SJSA1 (cell line): ENCODE data around the gene CD58. TPM values are rescaled to one million over a fixed set of nuclear protein-coding genes. Genes with fewer than 3 reads are reported as not detected.
"Not testable (repeated sequence)": the region's sequence is repeated elsewhere in the genome, so short reads cannot be mapped to it uniquely, and the experiment has no call there.

Experiments used
- DNase-seq, 2 experiments: peaks; one replicate each; pipeline ENCODE4 v3.0.0-alpha.2; 2015 to 2020; ENCODE audit warnings: low spot score in 2 of 2, low read depth in 1 of 2
- H3K27ac ChIP-seq: fragments of 250-450 bp; sonication (Bioruptor Pico); 2 replicates; pipeline ENCODE4 v1.5.1; 2020; ENCODE audit warnings: mild to moderate bottlenecking, moderate library complexity
- H3K27me3 ChIP-seq: fragments of 250-450 bp; sonication (Bioruptor Pico); replicated peaks from 2 replicates; pipeline ENCODE4 v1.5.1; 2020; ENCODE audit warnings: mild to moderate bottlenecking, moderate library complexity
- H3K36me3 ChIP-seq: fragments of 250-450 bp; sonication (Bioruptor Pico); 2 replicates; pipeline ENCODE4 v1.5.1; 2020; ENCODE audit warnings: mild to moderate bottlenecking
- H3K4me1 ChIP-seq: fragments of 250-450 bp; sonication (Bioruptor Pico); replicated peaks from 2 replicates; pipeline ENCODE4 v1.6.1; 2021; ENCODE audit warnings: mild to moderate bottlenecking
- H3K4me3 ChIP-seq: fragments of 250-450 bp; sonication (Bioruptor Pico); 2 replicates; pipeline ENCODE4 v1.5.1; 2020; ENCODE audit warnings: mild to moderate bottlenecking
- H3K9me3 ChIP-seq: fragments of 250-450 bp; sonication (Bioruptor Pico); replicated peaks from 2 replicates; pipeline ENCODE4 v1.5.1; 2020; ENCODE audit warnings: mild to moderate bottlenecking
- total RNA-seq: library from RNA; depleted of rRNA; stranded (reverse); fragments of >200 nt; shearing (Covaris generic); gene quantifications from 2 replicates; pipeline ENCODE4 v1.2.3, GENCODE V29; 2014; rRNA removed

Gene CD58, protein sequence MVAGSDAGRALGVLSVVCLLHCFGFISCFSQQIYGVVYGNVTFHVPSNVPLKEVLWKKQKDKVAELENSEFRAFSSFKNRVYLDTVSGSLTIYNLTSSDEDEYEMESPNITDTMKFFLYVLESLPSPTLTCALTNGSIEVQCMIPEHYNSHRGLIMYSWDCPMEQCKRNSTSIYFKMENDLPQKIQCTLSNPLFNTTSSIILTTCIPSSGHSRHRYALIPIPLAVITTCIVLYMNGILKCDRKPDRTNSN
- total RNA-seq = 3.3 and 23.2 TPM in 2 replicates

DNA sequence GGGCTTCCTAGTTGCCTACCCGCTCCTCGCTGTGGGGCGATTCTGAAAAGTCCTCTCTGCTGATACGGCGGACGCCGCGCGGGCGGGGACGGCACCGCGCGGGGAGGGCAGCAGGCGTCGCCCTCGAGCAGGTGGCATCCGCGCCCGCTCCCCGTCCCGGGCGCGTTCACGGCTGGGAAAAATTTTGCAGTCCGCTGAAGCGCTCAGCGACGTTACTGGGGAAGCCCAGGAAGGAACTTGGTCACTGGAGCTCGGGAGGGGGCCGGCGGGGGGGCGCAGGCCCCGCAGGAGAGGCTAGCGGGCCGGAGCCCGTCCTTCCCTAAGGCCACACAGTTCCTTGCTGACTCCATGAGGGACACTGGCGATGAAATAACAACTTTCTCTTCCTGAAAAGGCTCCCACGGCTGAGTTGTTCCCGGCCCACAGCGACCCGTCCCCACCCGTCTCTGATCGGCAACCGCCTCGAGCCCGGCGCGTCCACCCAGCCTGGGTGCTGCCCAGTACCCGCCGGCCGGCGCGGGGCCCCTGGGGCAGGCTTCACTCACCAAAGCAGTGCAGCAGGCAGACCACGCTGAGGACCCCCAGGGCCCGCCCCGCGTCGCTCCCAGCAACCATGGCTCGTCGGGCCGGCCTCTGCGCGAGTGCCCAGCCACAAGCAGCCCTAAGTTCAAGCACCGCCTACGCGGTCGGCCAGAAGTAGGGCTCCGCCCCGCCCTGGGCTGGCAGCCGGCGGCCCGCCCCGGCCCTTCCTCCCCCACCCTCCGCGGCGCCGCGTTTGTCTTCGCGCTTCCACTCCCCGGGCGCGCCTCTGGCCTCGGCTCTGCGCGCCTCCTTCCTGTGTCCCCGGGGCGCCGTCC lies at the start of gene CD58:
Gene CD58 (minus strand): TSS at position 669 of the 857 bp plus-strand sequence. CDS start 54 bp downstream, at position 615.
- Histone ChIP-seq H3K9me3 (no peaks in the 10 kb centered on the region), H3K4me1 (peaks cover 15% of the 10 kb centered on the region)
- peak; percentile 84 to 86 for DNase-seq

DNA sequence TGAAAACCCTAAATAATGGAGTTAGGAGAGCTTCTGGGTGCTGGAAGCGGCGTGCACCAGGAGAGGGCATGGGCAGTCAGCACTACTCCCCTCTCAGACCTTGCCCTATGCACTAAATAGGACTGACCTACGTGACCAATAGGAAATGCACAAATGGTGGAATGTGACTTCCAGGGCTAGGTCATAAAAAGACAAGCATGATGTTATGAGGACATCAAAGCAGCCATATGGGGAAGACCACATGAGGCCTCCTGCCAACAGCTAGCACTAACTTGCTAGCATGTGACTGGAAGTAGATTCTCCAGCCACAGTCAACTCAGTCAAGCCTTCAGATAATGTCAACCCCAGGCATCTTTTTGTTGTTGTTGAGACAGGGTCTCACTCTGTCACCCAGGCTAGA lies 49.6 kb upstream of the CD58 start:
- not testable (repeated sequence) for H3K4me1 ChIP-seq, DNase-seq, H3K9me3 ChIP-seq, H3K27me3 ChIP-seq, H3K36me3 ChIP-seq, H3K4me3 ChIP-seq, H3K27ac ChIP-seq

More for the DNA sequence above, at the start of gene CD58:
- Histone ChIP-seq H3K27ac (peak within 1 kb of the TSS; percentile 71), H3K4me3 (peak within 1 kb of the TSS; percentile 80), H3K27me3 (no peaks in the 10 kb centered on the region), H3K36me3 (peaks cover 7% of the 10 kb centered on the region)

DNA sequence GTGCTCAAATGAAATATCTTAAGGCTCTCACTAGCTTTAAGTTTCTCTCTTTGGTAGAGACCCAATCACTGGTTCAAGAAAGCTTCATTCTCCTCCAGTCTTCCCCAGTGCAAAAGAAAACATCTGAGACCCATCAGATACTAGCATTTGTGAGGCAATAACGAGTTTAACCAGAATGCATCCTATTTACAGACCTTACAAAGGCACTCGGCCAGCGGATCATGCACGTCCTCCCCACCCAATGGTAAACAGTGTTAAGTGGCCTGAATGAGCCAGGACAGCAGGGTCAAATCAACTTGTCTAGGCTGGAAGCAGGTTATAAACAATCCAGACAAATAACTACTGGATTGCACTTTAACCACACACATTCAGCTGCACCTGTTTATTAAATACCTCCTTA lies 48.3 kb upstream of the CD58 start:
- not testable (repeated sequence) for H3K4me1 ChIP-seq, H3K27ac ChIP-seq, DNase-seq, H3K36me3 ChIP-seq, H3K9me3 ChIP-seq, H3K4me3 ChIP-seq, H3K27me3 ChIP-seq

DNA sequence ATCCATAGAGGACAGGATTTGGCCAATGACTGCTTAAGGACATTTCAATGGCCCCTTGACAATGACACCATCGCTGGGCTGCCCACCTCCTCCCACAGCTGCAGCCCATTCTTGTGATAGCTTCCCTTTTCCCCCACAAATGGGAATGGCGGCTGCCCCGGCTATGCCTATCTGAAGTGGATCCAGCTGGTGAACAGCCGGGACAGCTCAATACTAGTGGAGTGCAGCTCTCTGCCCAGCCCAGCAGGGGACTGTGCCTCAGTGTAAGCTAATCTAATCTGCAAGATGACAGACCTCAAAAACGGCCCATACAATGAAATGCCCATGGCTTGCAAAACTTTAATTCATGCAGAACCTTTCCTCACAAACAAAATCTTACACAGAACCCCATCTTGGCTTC lies 47.0 kb upstream of the CD58 start:
- not testable (repeated sequence) for H3K9me3 ChIP-seq

DNA sequence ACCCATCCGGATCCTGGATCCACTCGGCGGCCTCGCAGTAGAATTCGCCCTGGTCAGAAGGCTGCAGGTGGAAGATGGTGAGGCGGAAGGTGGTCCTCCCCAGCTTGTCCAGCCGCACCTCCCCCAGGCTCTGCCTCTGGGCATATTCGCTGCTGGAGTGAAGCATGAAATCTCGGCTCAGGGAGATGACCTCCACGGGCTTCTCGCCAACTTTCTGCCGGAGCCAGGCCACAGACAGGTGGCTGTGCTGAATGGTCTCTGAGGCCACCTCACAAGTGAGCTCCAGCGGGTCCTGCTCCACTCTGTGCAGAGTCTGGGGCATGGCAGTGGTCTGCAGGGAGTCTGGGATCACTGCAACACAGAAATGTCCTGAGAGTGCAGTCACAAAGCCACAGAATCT lies 43.0 kb upstream of the CD58 start:
- H3K4me1 ChIP-seq, H3K27ac ChIP-seq, H3K9me3 ChIP-seq, H3K27me3 ChIP-seq, H3K36me3 ChIP-seq, H3K4me3 ChIP-seq, DNase-seq: not testable (repeated sequence)

More for the DNA sequence above, 47.0 kb upstream of the CD58 start:
- DNase-seq, H3K27me3 ChIP-seq, H3K27ac ChIP-seq, H3K36me3 ChIP-seq, H3K4me3 ChIP-seq, H3K4me1 ChIP-seq: not testable (repeated sequence)

DNA sequence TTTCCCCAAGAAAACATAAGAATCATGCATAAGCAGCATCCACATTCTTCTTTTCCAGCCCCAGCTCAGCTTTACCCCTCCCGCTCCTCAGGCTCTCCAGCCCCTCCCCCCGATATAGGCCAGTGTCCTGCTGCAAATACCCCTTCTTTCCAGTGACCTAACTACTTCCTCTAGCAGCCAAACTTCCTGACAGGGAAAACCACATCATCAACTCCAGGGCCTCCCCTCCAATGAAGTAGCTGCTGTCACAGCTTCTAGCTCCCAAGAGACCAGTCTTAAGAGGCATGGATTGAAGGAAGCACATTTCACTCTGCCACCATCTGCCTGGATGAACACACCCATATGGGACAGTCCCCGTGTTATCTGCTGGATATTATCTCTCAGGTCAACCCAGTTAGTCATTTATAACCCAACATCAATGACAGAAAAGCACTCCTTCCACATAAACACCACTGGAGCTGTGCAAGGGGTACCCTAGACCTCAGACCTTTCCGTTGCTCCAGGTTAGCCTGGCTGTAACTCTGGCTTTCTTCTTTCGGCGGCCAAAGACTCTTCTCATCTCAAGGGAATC lies 39.1 kb upstream of the CD58 start:
- not testable (repeated sequence) for H3K4me3 ChIP-seq, H3K36me3 ChIP-seq, H3K27me3 ChIP-seq, DNase-seq, H3K27ac ChIP-seq, H3K9me3 ChIP-seq, H3K4me1 ChIP-seq

DNA sequence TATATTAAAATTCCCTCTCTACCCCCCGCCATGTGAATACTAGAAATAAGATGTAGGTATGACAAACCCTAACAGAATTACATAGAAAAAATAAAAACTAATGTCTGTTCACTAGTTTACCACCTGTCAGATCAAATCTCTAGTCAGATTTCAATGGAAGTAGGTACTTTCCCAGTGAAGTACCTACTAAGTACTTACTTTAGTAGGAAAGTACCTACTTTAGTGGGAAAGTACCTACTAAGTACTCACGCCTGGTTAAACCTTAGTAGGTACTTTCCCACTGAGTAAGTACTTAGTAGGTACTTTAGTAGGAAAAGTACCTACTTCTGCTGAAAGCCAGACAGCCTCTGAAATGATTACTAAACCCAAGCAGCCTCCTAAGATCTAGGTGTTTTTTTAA lies 38.0 kb upstream of the CD58 start:
- DNase-seq, H3K4me3 ChIP-seq, H3K9me3 ChIP-seq, H3K36me3 ChIP-seq, H3K4me1 ChIP-seq, H3K27me3 ChIP-seq, H3K27ac ChIP-seq: not testable (repeated sequence)

DNA sequence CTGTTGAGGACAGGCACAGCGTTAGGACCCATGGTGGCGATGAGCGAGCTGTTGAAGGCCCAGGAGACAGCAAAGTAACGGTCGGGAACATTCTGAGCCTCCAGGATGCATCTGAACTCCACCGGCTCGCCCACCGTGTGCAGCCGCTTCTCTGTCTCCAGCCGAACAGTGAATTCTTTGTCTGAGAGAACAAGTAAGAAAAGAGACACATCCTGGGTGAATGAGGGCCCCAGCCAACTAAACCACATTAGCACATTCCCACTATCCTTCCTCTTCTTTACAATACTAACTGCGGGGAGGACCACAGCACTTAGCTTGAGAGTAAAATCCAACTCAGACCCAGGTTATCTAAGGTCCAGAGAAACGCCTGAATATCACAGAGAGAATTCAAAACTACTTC lies 37.3 kb upstream of the CD58 start:
- not testable (repeated sequence) for H3K27ac ChIP-seq, H3K9me3 ChIP-seq, H3K27me3 ChIP-seq, H3K36me3 ChIP-seq, DNase-seq, H3K4me1 ChIP-seq, H3K4me3 ChIP-seq

DNA sequence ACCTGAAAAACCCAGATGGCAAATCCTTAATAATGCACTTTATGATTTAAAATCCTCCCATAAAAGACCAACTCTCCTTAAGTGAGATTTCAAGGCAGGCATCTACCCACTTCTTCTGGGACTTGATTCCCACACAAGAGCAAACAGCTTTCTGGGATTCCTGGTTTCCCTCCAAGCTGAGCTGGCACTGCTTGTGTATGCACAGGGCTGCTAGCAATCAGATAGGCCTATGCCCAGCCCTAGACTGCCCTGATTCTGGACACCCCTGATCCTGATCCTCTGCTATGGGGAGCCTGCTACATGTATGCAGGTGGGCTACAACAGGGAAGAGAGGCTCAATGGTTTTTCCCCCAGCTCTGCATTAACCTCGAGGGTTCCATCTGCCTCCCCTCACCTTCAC lies 36.6 kb upstream of the CD58 start:
- not testable (repeated sequence) for DNase-seq, H3K36me3 ChIP-seq, H3K4me3 ChIP-seq

DNA sequence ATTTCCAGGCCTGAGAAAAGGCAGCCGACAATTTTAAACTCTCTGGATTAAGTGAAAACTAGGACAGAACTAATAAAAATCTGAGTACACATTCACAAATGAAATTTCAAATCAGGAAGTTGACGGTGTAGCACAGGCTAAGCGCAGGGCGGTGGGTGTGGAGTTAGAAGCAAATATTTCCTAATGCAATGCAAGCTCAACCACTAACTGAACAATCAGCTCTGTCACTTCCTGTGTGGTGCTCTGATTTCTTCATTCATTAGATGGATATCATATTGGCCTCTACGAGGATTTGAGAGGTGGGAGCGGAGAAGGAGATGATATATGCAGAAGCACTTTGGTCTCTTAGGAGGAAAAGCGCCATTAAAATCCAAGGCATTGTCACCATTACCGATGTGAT lies 35.2 kb upstream of the CD58 start:
- H3K4me1 ChIP-seq, H3K4me3 ChIP-seq, H3K27me3 ChIP-seq, H3K27ac ChIP-seq, H3K9me3 ChIP-seq, H3K36me3 ChIP-seq, DNase-seq: not testable (repeated sequence)

More for the DNA sequence above, 36.6 kb upstream of the CD58 start:
- H3K27me3 ChIP-seq, H3K27ac ChIP-seq, H3K9me3 ChIP-seq, H3K4me1 ChIP-seq: not testable (repeated sequence)

DNA sequence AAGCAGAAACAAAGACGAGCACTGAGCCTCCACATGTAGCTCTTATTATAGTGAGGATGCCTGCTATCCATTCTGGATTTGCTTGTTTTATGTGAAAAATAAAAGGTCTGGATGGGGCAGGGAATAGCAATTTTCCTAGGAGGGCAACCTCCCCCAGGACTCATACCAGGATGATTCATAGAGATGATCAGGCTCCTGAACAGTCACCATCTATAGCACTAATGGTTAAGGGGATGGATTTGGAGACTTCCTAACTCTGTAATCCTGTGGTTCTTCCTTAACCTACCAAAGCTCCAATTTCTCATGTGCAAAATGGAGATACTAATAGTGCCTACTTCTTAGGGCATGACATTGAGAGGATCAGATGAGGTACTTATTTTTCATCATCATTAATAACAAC lies 34.5 kb upstream of the CD58 start:
- Histone ChIP-seq H3K4me1 (no peaks in the 10 kb centered on the region), H3K9me3 (no peaks in the 10 kb centered on the region), H3K36me3 (no peaks in the 10 kb centered on the region), H3K4me3 (no peak overlapping the region), H3K27me3 (no peaks in the 10 kb centered on the region), H3K27ac (no peak overlapping the region)
- DNase-seq = no peak

DNA sequence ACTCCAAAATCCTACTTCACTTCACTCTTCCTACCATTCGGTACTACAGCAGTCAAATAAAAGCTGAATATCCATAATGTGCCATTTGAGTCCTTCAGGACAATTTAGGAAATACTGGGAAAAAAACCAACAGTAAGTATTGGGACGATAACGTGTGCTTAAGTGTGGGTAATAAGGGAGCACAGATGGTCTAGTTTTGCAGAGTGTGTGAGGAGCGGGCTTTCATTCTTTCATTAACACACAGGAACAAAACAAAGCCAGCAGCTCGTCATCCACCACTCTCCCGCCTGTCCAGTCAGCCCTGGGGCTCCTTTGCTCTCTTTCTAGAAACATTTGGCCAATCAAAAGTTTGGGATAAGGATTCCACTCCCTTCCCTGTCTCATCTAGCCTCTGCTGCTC lies 33.6 kb upstream of the CD58 start:
- not testable (repeated sequence) for DNase-seq, H3K4me3 ChIP-seq, H3K36me3 ChIP-seq, H3K4me1 ChIP-seq, H3K9me3 ChIP-seq, H3K27ac ChIP-seq, H3K27me3 ChIP-seq

DNA sequence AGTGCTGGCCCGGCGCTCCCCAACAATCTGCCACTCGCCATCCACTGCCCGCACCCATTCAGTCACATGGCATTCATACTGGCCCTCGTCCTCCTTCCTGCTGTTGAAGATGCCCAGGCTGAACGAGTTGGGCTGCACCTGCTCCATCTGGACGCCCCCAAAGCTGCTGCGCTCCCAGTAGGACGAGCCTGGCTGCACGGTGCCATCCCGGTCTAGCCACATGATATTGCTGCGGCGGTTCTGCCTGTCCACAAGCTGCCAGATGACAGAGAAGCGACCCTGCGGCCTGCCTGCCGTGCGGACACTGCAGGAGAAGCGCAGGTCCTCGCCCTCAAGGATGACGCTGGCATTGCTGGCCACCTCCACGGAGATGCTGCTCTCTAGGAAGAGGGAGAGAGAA lies 32.8 kb upstream of the CD58 start:
- not testable (repeated sequence) for H3K4me3 ChIP-seq, H3K36me3 ChIP-seq, DNase-seq, H3K4me1 ChIP-seq, H3K27ac ChIP-seq, H3K27me3 ChIP-seq, H3K9me3 ChIP-seq

DNA sequence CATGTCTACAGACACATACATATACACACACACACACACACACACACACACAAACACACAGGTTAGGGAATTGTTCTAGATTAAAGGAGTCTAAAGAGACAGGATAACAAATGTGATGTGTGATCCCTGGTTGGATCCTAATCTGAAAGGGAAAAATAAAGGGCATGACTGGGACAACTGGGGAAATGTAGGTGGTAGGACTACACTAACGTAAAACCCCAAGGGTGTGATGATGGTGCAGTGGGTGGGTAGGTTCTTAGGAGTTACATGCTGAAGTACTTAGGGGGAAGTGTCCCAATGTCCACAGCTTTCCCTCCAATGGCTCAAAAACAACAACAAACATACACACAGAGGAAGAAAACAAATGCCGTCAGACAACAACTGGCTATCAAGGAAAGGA lies 28.5 kb upstream of the CD58 start:
- DNase-seq = not testable (repeated sequence)

More for the DNA sequence above, 28.5 kb upstream of the CD58 start:
- not testable (repeated sequence) for H3K27me3 ChIP-seq, H3K36me3 ChIP-seq, H3K9me3 ChIP-seq, H3K27ac ChIP-seq, H3K4me1 ChIP-seq, H3K4me3 ChIP-seq
